Endothelial cell of umbilical vein (primary cell): ENCODE results near the gene AKAP8. TPM values are rescaled to one million over a fixed set of nuclear protein-coding genes. Genes with fewer than 3 reads are reported as not detected.

Experiments used
- BruUV-seq: library from RNA; stranded (reverse); fragments of 400-500 nt; replicated peaks from 2 replicates; lab custom pipeline; 2021; lab: Mats Ljungman, UMichigan
- CTCF ChIA-PET: fragments of 300-600, 350-600 bp; sonication (Branson Sonifier 250); formaldehyde crosslinking; loops from one replicate; lab custom pipeline; 2021; ENCODE audit warnings: antibody characterized with exemption, inconsistent platforms; lab: Charles Lee
- POLR2A ChIA-PET: fragments of 300-600, 350-600 bp; sonication (Branson Sonifier 250); formaldehyde crosslinking; loops from one replicate; lab custom pipeline; 2021; ENCODE audit warnings: antibody characterized with exemption, inconsistent platforms; lab: Charles Lee
- DNase-seq: peaks from one replicate; pipeline ENCODE4 v3.0.0-alpha.2; 2011; ENCODE audit warnings: low read depth, low spot score
- FAIRE-seq: peaks from 2 replicates; lab custom pipeline; 2011; peaks lifted over from hg19 to GRCh38; lab: Jason Lieb, UNC
- H2AFZ ChIP-seq: 2 replicates; pipeline ENCODE4 v1.6.0; 2012; ENCODE audit warnings: low read depth, low read length, control low read depth, inconsistent platforms
- H3K27ac ChIP-seq: 2 replicates; pipeline ENCODE4 v1.5.1; 2011; ENCODE audit warnings: low read depth, mild to moderate bottlenecking, control low read depth, low read length, moderate library complexity; ENCODE audit not compliant: insufficient read depth
- H3K27me3 ChIP-seq, 2 experiments: 2 replicates each; pipeline versions ENCODE4 v1.6.0 to v1.6.1; 2011; ENCODE audit warnings: low read length in 2 of 2, mixed read lengths in 1 of 2; ENCODE audit not compliant: control insufficient read depth in 2 of 2, insufficient read depth in 2 of 2
- H3K36me3 ChIP-seq, 2 experiments: 2 replicates in 1 of 2; 3 replicates in 1 of 2; pipeline ENCODE4 v1.5.1; 2011; ENCODE audit warnings: low read length in 2 of 2, mild to moderate bottlenecking in 1 of 2, moderate library complexity in 1 of 2; ENCODE audit not compliant: control insufficient read depth in 2 of 2, insufficient read depth in 2 of 2; ENCODE audit errors: extremely low read depth in 1 of 2
- H3K4me1 ChIP-seq: 3 replicates; pipeline ENCODE4 v1.5.1; 2011; ENCODE audit warnings: mild to moderate bottlenecking, low read length; ENCODE audit not compliant: control insufficient read depth, insufficient read depth; ENCODE audit errors: extremely low read depth
- H3K4me2 ChIP-seq: 2 replicates; pipeline ENCODE4 v1.6.1; 2011; ENCODE audit warnings: low read length, control low read depth, mixed read lengths; ENCODE audit not compliant: insufficient read depth
- H3K4me3 ChIP-seq, 3 experiments: fragments of 200-600 bp in 1 of 3; sonication (generic), shearing (Covaris generic) in 1 of 3; replicated peaks in 1 of 3; 2 replicates each; pipeline ENCODE4 v1.5.1; 2011 to 2016; ENCODE audit warnings: control low read depth in 3 of 3, low read length in 3 of 3, mild to moderate bottlenecking in 2 of 3, inconsistent platforms in 1 of 3, low read depth in 1 of 3, moderate library complexity in 1 of 3; ENCODE audit not compliant: insufficient read depth in 1 of 3
- H3K79me2 ChIP-seq: 2 replicates; pipeline ENCODE4 v1.6.0; 2012; ENCODE audit warnings: low read length, inconsistent platforms; ENCODE audit not compliant: control insufficient read depth, insufficient read depth
- H3K9ac ChIP-seq: replicated peaks from 2 replicates; pipeline ENCODE3; 2011; ENCODE audit warnings: low read length, control low read depth; ENCODE audit not compliant: insufficient read depth; ENCODE audit errors: extremely low read depth
- H3K9me1 ChIP-seq: replicated peaks from 3 replicates; pipeline ENCODE4 v1.6.0; 2011; ENCODE audit warnings: mild to moderate bottlenecking, low read length; ENCODE audit not compliant: control insufficient read depth, insufficient read depth; ENCODE audit errors: extremely low read depth
- H3K9me3 ChIP-seq: replicated peaks from 2 replicates; pipeline ENCODE4 v1.5.1; 2012; ENCODE audit warnings: low read length, inconsistent platforms; ENCODE audit not compliant: control insufficient read depth, insufficient read depth
- H4K20me1 ChIP-seq: replicated peaks from 2 replicates; pipeline ENCODE3; 2011; ENCODE audit warnings: mild to moderate bottlenecking, low read length; ENCODE audit not compliant: control insufficient read depth, insufficient read depth; ENCODE audit errors: extremely low read depth
- EZH2 ChIP-seq: IDR thresholded peaks from 2 replicates; pipeline ENCODE4 v1.6.1; 2012; ENCODE audit warnings: borderline replicate concordance, low read depth, mild to moderate bottlenecking, moderate library complexity, low read length, inconsistent platforms; ENCODE audit not compliant: severe bottlenecking
- FOS ChIP-seq: IDR thresholded peaks from 2 replicates; pipeline ENCODE4 v1.6.1; 2011; ENCODE audit warnings: mild to moderate bottlenecking, low read length, moderate library complexity, borderline replicate concordance; ENCODE audit not compliant: insufficient read depth
- GATA2 ChIP-seq: IDR thresholded peaks from 2 replicates; pipeline ENCODE4 v1.7.0; 2011; ENCODE audit warnings: low read depth, mild to moderate bottlenecking, moderate library complexity, mixed read lengths, low read length; ENCODE audit not compliant: insufficient read length, insufficient read depth
- JUN ChIP-seq: IDR thresholded peaks from 2 replicates; pipeline ENCODE4 v1.6.1; 2011; ENCODE audit warnings: borderline replicate concordance, low read depth; ENCODE audit not compliant: insufficient read length, insufficient read depth
- POLR2A ChIP-seq: IDR thresholded peaks from 2 replicates; pipeline ENCODE4 v1.6.1; 2012; ENCODE audit warnings: low read depth, mild to moderate bottlenecking, control low read depth, low read length
- dilution Hi-C: fragments of 300-500 bp; cut with MboI; formaldehyde crosslinking; loops from one replicate; pipeline ENCODE4 v1.15.0; 2019; ENCODE audit warnings: low sequenced_read_pairs; ENCODE audit not compliant: extremely low pct_ligation_motif_present
- intact Hi-C: fragments of 100-400 bp; cut with micrococcal nuclease; formaldehyde crosslinking; loops from one replicate; pipeline ENCODE4 v1.10.0; 2022
- polyA plus RNA-seq, 4 experiments: library from polyadenylated mRNA; depleted of rRNA in 3 of 4; stranded (reverse) in 3 of 4; unstranded in 1 of 4; fragments of >200 nt; gene quantifications; 2 replicates each; pipeline versions ENCODE4 v1.2.1 to v1.2.3, GENCODE V29; 2011 to 2012; ENCODE audit warnings: missing spikeins in 1 of 4
- total RNA-seq: library from RNA; stranded (reverse); gene quantifications from 2 replicates; pipeline ENCODE4 v1.2.3, GENCODE V29; 2021
- TF ChIP-seq, protein P1 (sequence below), 2 donors: IDR thresholded peaks; 1 replicate in 1 of 2; 2 replicates in 1 of 2; pipeline ENCODE4 v1.5.1; 2011; ENCODE audit warnings: low read length in 2 of 2, mild to moderate bottlenecking in 2 of 2, moderate library complexity in 2 of 2, control low read depth in 1 of 2, inconsistent platforms in 1 of 2, low read depth in 1 of 2; ENCODE audit not compliant: insufficient read depth in 1 of 2; ENCODE audit errors: extremely low read depth in 1 of 2
- TF ChIP-seq, protein P2 (sequence below): IDR thresholded peaks from 2 replicates; pipeline ENCODE4 v1.6.1; 2011; ENCODE audit not compliant: insufficient read depth, insufficient read length

Gene AKAP8
- total and polyA plus RNA-seq, 2 donors (not counting 3 experiments of a cell fraction or from before 2014, with no cell fraction given) = 16.4 to 44.1 TPM

DNA sequence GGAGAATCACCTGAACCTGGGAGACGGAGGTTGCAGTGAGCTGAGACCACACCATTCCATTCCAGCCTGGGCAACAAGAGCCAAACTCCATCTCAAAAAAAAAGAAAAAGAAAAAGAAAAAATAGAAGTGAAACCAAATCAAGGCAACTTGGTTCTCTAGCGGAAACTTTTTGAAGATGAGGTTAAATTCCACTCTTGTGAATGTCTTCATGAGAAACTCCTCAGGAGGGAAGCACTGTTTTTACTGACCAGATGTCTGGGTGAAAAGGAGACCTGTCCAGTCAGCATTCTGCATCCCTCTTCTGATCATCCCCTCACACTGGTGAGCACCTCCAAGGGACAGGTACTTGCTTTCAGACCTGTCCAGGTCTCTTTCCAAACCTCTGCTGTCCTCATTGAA is 63.1 kb downstream of the AKAP8 start:
- intact Hi-C loops = no loop called here
- POLR2A ChIA-PET = interaction anchor here (1.1 kb wide), 1 partner anchor 9 kb away, joined by 7 read pairs; no protein-coding TSS in a partner anchor
- no peaks in the 10 kb centered on the region for H3K36me3 ChIP-seq
- BruUV-seq = no TSS peak
- DNase-seq (no peak), FAIRE-seq (no peak)
- no peak for TF ChIP-seq POLR2A
- TF ChIP-seq, protein P1, sequence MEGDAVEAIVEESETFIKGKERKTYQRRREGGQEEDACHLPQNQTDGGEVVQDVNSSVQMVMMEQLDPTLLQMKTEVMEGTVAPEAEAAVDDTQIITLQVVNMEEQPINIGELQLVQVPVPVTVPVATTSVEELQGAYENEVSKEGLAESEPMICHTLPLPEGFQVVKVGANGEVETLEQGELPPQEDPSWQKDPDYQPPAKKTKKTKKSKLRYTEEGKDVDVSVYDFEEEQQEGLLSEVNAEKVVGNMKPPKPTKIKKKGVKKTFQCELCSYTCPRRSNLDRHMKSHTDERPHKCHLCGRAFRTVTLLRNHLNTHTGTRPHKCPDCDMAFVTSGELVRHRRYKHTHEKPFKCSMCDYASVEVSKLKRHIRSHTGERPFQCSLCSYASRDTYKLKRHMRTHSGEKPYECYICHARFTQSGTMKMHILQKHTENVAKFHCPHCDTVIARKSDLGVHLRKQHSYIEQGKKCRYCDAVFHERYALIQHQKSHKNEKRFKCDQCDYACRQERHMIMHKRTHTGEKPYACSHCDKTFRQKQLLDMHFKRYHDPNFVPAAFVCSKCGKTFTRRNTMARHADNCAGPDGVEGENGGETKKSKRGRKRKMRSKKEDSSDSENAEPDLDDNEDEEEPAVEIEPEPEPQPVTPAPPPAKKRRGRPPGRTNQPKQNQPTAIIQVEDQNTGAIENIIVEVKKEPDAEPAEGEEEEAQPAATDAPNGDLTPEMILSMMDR (IDR thresholded peaks at IDR 0.05; ENCODE audit: extremely low read depth in 1 of 2, insufficient read depth in 1 of 2, low read depth in 1 of 2, low read length in 2 of 2) = no peak
- H3K4me2 ChIP-seq = no peak overlapping the region
- H4K20me1 ChIP-seq = peaks cover 35% of the 10 kb centered on the region
- H3K9me1 ChIP-seq = no peaks in the 10 kb centered on the region
- H3K27ac ChIP-seq = no peak overlapping the region
- H3K27me3 ChIP-seq = no peaks in the 10 kb centered on the region
- peaks cover 5% of the 10 kb centered on the region for H3K4me1 ChIP-seq
- peaks cover 100% of the 10 kb centered on the region for H3K79me2 ChIP-seq
- no peaks in the 10 kb centered on the region for H3K9me3 ChIP-seq
- CTCF ChIA-PET = interaction anchor here (1.0 kb wide), 1 partner anchor 35 kb away, joined by 3 read pairs; no protein-coding TSS in a partner anchor
- no peak overlapping the region for H3K4me3 ChIP-seq
- no peak overlapping the region for H2AFZ ChIP-seq
- dilution Hi-C loops = no loop called here
- H3K9ac ChIP-seq = no peak overlapping the region

- intact Hi-C loops = no loop called here
- CTCF ChIA-PET = no interaction called here
- no peak for FAIRE-seq
- Histone ChIP-seq H3K4me1 (peaks cover 2% of the 10 kb centered on the region), H3K79me2 (peaks cover 98% of the 10 kb centered on the region), H3K27me3 (no peaks in the 10 kb centered on the region), H4K20me1 (peaks cover 25% of the 10 kb centered on the region), H3K27ac (no peak overlapping the region), H3K9ac (no peak overlapping the region), H3K9me1 (no peaks in the 10 kb centered on the region), H3K4me2 (no peak overlapping the region), H3K36me3 (no peaks in the 10 kb centered on the region), H2AFZ (no peak overlapping the region), H3K9me3 (no peaks in the 10 kb centered on the region), H3K4me3 (no peak overlapping the region)
- dilution Hi-C loops = no loop called here
- POLR2A ChIA-PET = no interaction called here
- no TSS peak for BruUV-seq
- no peak for TF ChIP-seq EZH2
- no peak for TF ChIP-seq GATA2
- TF ChIP-seq FOS = no peak
- TF ChIP-seq, protein P2, sequence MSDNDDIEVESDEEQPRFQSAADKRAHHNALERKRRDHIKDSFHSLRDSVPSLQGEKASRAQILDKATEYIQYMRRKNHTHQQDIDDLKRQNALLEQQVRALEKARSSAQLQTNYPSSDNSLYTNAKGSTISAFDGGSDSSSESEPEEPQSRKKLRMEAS = no peak
- TF ChIP-seq JUN = no peak
- no peak for TF ChIP-seq POLR2A
- TF ChIP-seq, protein P1 (IDR thresholded peaks at IDR 0.05; ENCODE audit: extremely low read depth in 1 of 2, insufficient read depth in 1 of 2, low read depth in 1 of 2, low read length in 2 of 2) = no peak
- no peak for DNase-seq
These were observed 64.5 kb downstream of the AKAP8 start for GRCh38 chr19:15315101-15315500.
